SJSA1 (cell line): ENCODE results near the gene CEBPA. TPM values are rescaled to one million over a fixed set of nuclear protein-coding genes. Genes with fewer than 3 reads are reported as not detected.

Experiments used
- DNase-seq, 2 experiments: peaks; one replicate each; pipeline ENCODE4 v3.0.0-alpha.2; 2015 to 2020; ENCODE audit warnings: low spot score in 2 of 2, low read depth in 1 of 2
- H3K27ac ChIP-seq: fragments of 250-450 bp; sonication (Bioruptor Pico); 2 replicates; pipeline ENCODE4 v1.5.1; 2020; ENCODE audit warnings: mild to moderate bottlenecking, moderate library complexity
- H3K27me3 ChIP-seq: fragments of 250-450 bp; sonication (Bioruptor Pico); replicated peaks from 2 replicates; pipeline ENCODE4 v1.5.1; 2020; ENCODE audit warnings: mild to moderate bottlenecking, moderate library complexity
- H3K36me3 ChIP-seq: fragments of 250-450 bp; sonication (Bioruptor Pico); 2 replicates; pipeline ENCODE4 v1.5.1; 2020; ENCODE audit warnings: mild to moderate bottlenecking
- H3K4me1 ChIP-seq: fragments of 250-450 bp; sonication (Bioruptor Pico); replicated peaks from 2 replicates; pipeline ENCODE4 v1.6.1; 2021; ENCODE audit warnings: mild to moderate bottlenecking
- H3K4me3 ChIP-seq: fragments of 250-450 bp; sonication (Bioruptor Pico); 2 replicates; pipeline ENCODE4 v1.5.1; 2020; ENCODE audit warnings: mild to moderate bottlenecking
- H3K9me3 ChIP-seq: fragments of 250-450 bp; sonication (Bioruptor Pico); replicated peaks from 2 replicates; pipeline ENCODE4 v1.5.1; 2020; ENCODE audit warnings: mild to moderate bottlenecking
- total RNA-seq: library from RNA; depleted of rRNA; stranded (reverse); fragments of >200 nt; shearing (Covaris generic); gene quantifications from 2 replicates; pipeline ENCODE4 v1.2.3, GENCODE V29; 2014

CEBPA gene
- total RNA-seq, 1 experiment from 2014 or later: 0.13 TPM

DNA sequence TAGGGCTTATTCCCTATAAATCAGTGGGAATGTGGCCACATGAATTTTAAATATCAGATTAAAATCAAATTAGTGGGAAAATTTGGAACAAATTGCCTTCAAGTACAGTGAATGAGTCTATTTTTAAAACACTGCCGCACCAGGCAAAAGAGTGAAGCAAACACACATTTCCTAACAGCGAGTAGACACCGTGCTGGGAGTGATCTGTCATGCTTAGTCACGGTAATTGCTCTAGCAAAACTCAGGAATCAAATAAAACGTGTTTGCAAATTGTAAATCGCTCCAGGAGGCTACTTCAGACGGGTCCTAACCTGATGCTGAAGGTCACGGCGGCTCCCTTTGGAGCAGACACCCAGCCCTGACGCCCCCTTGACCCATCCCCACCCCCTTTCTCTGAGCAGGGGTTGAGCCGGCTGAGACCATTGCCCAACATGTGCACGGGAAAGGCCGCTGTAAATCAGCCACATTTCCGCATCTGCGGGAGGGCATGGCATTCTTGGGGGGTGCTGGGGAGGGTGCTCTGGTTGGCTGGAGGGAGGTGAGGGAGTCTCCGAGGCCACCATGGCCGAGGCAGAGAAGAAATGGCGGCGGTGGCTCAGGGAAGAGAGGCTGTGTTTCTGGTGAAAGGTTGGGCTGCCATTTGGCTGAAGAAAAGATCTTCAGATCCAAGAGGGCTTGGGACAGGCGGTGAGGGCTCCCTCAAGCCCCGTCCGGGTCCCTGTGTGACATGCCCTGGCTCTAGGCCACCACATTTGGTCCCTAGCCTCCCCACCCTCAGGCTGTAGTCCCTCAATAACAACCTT lies 8.9 kb downstream of the CEBPA start:
- Histone ChIP-seq H3K4me3 (no peak overlapping the region), H3K9me3 (no peaks in the 10 kb centered on the region; the same call in 1 of the 2 replicates), H3K4me1 (peaks cover 15% of the 10 kb centered on the region), H3K27ac (no peak overlapping the region), H3K27me3 (peaks cover 3% of the 10 kb centered on the region; the same call in 1 of the 2 replicates), H3K36me3 (no peaks in the 10 kb centered on the region)
- no peak for DNase-seq

DNA sequence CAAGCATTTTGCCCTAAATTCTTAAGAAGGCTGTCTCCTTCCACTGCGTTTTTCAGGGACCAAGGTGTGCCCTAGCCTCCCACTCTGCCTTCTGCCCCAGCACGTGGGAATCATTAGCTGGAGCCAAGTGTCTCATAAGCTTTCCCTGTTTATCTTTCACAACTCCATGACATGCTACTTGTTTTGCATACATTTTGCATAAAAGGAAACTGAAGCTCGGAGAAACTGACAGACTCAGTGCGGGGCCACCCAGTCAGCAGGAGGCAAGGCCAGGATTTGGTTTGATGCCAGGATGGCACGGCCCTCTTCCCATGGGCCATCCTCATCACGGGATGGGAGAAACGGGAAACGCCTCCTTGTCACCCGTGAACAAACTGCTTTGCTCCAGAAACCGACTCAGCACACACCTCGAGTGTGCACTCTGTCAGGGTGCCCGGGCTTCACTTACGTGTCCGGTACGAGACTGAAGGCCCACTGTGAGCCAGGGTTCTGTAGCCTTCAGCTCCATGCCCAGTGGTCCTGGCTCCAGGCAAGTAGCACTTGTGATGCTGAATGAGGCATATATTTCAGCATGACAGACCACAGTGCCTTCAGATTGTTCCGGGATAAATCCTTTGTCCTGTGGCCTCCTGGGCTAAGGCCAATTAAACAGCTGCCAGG lies 9.6 kb downstream of the CEBPA start:
- Histone ChIP-seq H3K36me3 (no peaks in the 10 kb centered on the region), H3K4me1 (peaks cover 15% of the 10 kb centered on the region), H3K27me3 (peaks cover 7% of the 10 kb centered on the region; the same call in 1 of the 2 replicates), H3K9me3 (no peaks in the 10 kb centered on the region; the same call in 1 of the 2 replicates), H3K4me3 (no peak overlapping the region), H3K27ac (no peak overlapping the region)
- DNase-seq: no peak

DNA sequence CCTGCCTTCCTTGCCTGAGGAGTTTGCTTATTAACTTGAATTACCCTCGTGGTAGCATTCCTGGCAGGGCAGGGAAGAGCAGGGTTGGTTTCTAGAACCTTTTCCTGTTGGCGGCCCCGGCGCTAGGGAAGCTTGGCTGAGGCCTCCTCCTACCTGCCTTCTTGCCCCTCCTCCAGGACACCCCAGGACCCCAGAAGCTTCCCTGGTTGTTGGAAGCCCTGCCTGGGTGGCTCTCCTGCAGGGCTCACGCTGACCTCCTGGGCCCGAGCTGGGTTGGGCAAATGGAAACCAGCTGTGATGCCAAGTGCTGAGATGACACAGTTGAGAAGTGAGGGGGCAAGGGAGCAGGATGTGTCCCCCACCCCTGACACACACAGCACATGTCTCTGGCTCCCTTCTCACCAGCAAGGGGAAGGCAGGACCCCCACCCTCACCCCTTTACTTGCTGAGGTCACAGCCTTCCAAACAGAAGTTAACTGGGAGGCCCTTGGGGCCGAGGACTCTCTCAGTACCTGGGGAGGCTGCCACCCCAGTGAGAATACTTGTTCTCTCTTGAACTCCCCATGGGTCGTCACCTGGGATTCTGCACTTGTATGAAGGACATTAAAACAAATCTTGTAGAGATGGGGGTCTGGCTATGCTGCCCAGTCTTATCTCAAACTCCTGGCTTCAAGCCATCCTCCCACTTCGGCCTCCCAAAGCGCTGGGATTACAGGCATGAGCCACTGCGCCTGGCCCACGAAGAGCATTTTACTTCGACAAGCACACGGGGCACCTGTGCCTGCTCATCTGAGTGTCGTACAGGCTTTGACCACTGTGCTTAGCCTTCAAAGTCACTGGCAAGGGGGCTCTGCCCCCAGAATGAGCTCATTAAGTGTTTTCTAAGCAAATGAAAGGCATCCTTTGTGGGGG lies 10.5 kb downstream of the CEBPA start:
- Histone ChIP-seq H3K27ac (no peak overlapping the region), H3K27me3 (peaks cover 9% of the 10 kb centered on the region; the same call in 1 of the 2 replicates), H3K9me3 (no peaks in the 10 kb centered on the region; the same call in 1 of the 2 replicates), H3K4me3 (no peak overlapping the region), H3K36me3 (no peaks in the 10 kb centered on the region), H3K4me1 (peaks cover 15% of the 10 kb centered on the region)
- no peak for DNase-seq

DNA sequence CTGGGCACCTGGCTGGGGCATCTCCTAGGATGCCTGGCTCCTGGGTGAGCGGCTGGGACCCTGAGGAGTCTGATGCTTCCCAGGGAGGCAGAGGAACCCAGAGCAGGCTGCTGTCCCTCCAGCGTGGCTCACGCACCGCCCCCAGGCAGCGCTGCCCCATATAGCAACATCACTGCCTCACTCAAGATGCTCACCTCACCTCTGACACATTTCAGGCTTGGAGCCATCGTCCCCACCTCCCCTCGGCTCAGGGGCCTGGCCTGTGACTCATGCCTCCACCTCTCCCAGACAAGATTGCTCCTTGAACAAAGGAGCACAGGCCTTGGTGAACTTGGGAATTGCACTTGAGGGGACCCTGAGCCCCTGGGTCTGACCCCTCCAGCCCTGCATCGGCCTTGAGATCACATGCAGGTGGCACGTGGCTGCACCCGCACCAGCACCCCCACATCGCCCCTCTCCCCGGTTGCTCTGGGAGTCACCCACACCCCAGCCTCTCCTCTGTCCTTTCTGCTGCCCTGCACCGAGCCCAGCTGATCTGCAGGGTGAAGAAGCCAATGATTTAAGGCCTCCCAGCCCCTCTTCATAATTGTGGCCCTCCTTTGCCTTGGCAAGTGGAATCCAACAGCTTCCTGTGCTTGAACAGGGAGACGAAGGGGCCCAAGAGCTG lies 11.2 kb downstream of the CEBPA start:
- H3K27ac ChIP-seq: no peak overlapping the region
- peaks cover 9% of the 10 kb centered on the region; the same call in 1 of the 2 replicates for H3K27me3 ChIP-seq
- H3K36me3 ChIP-seq: no peaks in the 10 kb centered on the region
- peaks cover 15% of the 10 kb centered on the region for H3K4me1 ChIP-seq
- no peak for DNase-seq
- no peaks in the 10 kb centered on the region; the same call in 1 of the 2 replicates for H3K9me3 ChIP-seq
- no peak overlapping the region for H3K4me3 ChIP-seq

DNA sequence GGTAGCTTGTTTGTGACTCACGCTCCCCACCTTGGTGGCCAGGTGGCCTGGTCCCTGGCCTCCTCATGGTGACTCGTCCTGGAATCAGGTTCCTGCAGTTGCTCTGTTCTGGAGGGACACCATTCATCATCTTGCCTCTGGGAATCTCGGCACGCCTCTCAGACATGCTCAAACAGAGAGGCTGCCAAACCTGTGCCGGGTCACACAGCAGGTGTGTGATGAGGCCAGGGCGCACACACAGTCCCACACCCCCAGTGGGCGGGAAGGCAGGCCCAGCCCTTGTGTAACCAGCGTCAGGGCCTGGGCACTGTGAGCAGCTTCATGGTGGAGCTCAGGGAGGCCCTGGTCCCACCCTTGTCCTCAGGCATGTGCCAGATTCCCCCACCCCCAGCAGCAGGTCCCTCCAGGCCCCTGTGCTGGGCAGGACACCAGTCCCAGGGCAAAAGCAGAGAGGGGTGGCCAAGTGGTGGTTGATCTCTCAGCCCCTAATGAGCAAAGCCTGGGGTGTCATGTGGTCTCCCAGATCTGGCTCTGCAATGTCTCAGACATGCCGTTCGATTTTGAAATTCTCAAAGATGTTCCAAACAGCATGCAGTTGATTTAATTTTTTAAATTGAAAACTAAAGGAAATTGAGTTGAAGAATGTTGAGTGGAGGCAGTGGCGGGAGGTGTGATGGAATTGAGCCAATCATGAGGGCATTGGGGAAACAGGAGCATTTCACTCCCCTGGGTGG lies 12.1 kb downstream of the CEBPA start:
- Histone ChIP-seq H3K27me3 (peaks cover 9% of the 10 kb centered on the region; the same call in 1 of the 2 replicates), H3K27ac (no peak overlapping the region), H3K36me3 (no peaks in the 10 kb centered on the region), H3K4me3 (no peak overlapping the region), H3K4me1 (peaks cover 15% of the 10 kb centered on the region), H3K9me3 (no peaks in the 10 kb centered on the region; the same call in 1 of the 2 replicates)
- no peak for DNase-seq

DNA sequence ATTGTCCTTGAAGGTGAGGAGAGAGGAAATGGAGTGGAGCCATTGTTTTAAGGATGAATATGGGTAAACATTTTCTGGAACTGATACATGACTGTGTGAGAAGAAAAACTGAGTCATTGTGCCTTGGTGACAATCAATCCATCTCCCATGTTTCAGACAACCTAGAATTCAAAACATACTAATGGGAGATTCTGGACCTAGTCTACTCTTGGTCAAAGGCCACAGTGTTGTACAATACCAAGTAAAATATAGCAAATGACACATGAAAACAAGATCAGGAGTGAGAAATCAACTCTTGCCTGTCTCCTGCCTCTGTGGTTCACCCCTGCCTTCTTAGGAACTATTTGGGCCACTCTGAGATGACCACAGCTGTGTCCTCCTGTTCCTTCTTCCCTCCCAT lies 13.1 kb downstream of the CEBPA start:
- no peak overlapping the region for H3K4me3 ChIP-seq
- DNase-seq: no peak
- no peaks in the 10 kb centered on the region; the same call in 1 of the 2 replicates for H3K9me3 ChIP-seq
- no peaks in the 10 kb centered on the region for H3K36me3 ChIP-seq
- peaks cover 9% of the 10 kb centered on the region; the same call in 1 of the 2 replicates for H3K27me3 ChIP-seq
- H3K27ac ChIP-seq: no peak overlapping the region
- H3K4me1 ChIP-seq: peaks cover 15% of the 10 kb centered on the region

DNA sequence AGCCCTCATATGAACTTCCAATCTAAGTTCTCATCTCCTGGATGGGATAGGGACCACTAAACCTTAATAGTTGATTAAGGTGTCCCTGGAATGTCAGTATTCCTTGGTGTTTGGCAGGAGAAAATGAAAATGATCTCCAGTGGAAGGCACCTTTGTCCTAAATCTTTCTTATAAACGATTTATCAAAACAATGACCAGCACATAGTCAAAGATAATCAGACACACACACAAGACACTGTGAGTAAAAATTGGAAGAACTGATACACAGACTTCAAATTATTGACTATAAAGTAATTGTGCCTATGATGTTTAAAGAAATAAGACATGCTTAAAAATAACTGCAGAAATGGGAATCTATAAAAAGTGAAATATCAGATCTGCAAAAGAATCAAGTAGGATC lies 13.7 kb downstream of the CEBPA start:
- Histone ChIP-seq H3K27me3 (peaks cover 9% of the 10 kb centered on the region; the same call in 1 of the 2 replicates), H3K4me1 (peaks cover 15% of the 10 kb centered on the region), H3K36me3 (no peaks in the 10 kb centered on the region), H3K27ac (no peak overlapping the region), H3K9me3 (no peaks in the 10 kb centered on the region; the same call in 1 of the 2 replicates), H3K4me3 (no peak overlapping the region)
- no peak for DNase-seq

DNA sequence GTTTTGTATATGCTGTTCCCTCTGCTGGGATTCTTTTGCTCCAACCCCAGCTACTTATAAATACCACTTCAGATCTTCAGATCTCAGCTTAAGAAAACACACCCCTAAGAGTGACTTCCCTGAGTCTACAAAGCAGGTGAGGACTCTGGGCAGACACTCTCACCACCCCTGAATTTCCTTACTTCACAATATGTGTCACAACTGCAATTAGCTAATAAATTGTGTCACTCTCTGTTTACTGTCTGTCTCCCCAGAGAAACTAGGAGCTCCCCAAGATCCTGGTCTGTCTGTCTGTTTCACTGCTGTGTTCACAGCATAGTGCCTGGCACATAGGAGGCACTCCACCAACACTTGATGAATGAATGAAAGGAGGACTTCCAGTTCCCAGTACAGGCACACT lies 14.4 kb downstream of the CEBPA start:
- H3K36me3 ChIP-seq: no peaks in the 10 kb centered on the region
- H3K27ac ChIP-seq: no peak overlapping the region
- no peaks in the 10 kb centered on the region; the same call in 1 of the 2 replicates for H3K9me3 ChIP-seq
- H3K4me3 ChIP-seq: no peak overlapping the region
- H3K4me1 ChIP-seq: peaks cover 8% of the 10 kb centered on the region
- no peak for DNase-seq
- H3K27me3 ChIP-seq: peaks cover 9% of the 10 kb centered on the region; the same call in 1 of the 2 replicates

DNA sequence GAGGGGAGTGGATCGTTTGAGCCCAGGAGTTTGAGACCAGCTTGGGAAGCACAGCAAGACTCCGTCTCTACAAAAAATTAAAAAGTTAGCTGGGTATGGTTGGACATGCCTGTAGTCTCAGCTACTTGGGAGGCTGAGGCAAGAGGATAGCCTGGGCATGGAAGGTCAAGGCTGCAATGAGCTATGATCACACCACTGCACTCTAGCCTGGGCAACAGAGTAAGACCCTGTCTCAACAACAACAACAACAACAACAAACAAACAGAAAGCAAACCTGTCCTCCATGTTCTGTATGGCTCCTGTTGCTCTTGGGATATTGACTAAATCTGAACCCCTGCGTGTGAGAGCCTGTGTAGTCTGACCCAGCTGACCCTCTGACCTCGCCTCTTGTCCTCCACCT lies 14.9 kb downstream of the CEBPA start:
- Histone ChIP-seq H3K9me3 (no peaks in the 10 kb centered on the region; the same call in 1 of the 2 replicates), H3K27ac (no peak overlapping the region), H3K27me3 (peaks cover 9% of the 10 kb centered on the region; the same call in 1 of the 2 replicates), H3K4me1 (peaks cover 3% of the 10 kb centered on the region), H3K36me3 (no peaks in the 10 kb centered on the region), H3K4me3 (no peak overlapping the region)
- DNase-seq: no peak

DNA sequence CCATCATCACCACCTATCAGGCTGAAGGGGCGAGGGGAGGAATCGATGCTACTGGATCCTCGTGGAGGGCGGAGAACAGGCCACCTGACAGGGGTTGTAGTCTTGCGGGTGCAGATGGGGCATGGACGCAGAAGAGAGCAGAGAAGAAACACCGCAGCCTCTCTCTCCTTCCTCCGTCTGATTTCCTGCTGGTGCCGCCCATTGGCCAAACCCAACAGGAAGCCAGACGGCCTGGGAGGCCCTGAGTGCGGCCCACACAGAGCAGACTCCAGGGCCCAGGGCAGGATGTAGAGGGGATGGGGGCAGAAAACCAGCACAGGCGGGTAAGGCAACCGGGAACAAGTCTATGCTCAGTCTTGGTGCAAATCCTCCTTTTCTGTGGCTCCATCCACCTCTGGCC lies 15.4 kb downstream of the CEBPA start:
- Histone ChIP-seq H3K36me3 (no peaks in the 10 kb centered on the region), H3K9me3 (no peaks in the 10 kb centered on the region; the same call in 1 of the 2 replicates), H3K27me3 (peaks cover 9% of the 10 kb centered on the region; the same call in 1 of the 2 replicates), H3K4me1 (no peaks in the 10 kb centered on the region), H3K27ac (no peak overlapping the region), H3K4me3 (no peak overlapping the region)
- DNase-seq: no peak

DNA sequence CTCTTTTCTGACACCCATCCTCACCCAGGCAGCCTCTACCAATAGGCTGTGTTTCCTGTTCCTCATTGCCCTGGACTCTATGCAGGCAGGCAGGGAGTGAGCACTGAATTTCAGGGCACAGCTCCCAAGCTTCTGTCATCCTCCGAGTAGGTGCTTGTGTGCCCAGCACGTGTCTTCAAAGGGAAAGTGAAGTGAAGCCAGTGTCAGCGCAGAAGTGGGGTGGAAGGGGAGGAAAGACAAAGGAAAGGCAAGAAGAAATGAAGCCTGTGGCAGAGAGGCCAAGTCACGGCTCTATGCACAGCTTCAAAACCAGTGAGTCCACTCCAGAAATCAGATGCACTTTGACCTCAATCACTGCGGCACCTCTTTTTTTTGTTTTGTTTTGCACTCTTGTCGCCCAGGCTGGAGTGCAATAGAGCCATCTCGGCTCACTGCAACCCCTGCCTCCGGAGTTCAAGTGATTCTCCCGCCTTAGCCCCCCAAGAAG lies 16.9 kb downstream of the CEBPA start:
- no peak for DNase-seq
- no peaks in the 10 kb centered on the region for H3K36me3 ChIP-seq
- H3K9me3 ChIP-seq: no peaks in the 10 kb centered on the region; the same call in 1 of the 2 replicates
- H3K4me3 ChIP-seq: no peak overlapping the region
- peaks cover 9% of the 10 kb centered on the region; the same call in 1 of the 2 replicates for H3K27me3 ChIP-seq
- no peak overlapping the region for H3K27ac ChIP-seq
- H3K4me1 ChIP-seq: no peaks in the 10 kb centered on the region

DNA sequence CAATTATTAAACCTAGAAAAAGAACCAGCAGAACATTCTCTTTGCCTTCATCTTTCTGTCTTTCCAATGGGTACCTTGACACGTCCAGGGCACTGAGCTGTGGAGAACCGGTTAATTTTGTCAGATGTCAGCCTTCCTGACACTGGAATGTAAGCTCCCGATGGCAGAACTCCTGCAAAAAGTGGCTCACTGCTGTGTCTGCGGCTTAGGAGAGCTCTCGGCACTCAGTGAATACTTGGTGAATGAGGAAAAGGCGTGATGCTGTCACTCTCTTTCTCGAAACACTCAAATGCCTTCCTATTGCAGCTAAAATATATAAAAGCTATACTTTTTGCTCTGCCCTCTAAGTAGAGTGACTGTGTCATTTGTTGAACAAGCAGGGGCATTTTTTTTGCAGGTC lies 17.6 kb downstream of the CEBPA start:
- H3K9me3 ChIP-seq: no peaks in the 10 kb centered on the region; the same call in 1 of the 2 replicates
- no peaks in the 10 kb centered on the region for H3K36me3 ChIP-seq
- H3K27me3 ChIP-seq: peaks cover 9% of the 10 kb centered on the region; the same call in 1 of the 2 replicates
- H3K4me1 ChIP-seq: no peaks in the 10 kb centered on the region
- no peak overlapping the region for H3K27ac ChIP-seq
- DNase-seq: no peak
- no peak overlapping the region for H3K4me3 ChIP-seq
